ENCODE results near the gene FERMT3. TPM values are rescaled to one million over a fixed set of nuclear protein-coding genes. Genes with fewer than 3 reads are reported as not detected.

The FERMT3 gene
- total and polyA plus RNA-seq, 7 donors = 15.0 to 41.5 (median 20.4) TPM

DNA sequence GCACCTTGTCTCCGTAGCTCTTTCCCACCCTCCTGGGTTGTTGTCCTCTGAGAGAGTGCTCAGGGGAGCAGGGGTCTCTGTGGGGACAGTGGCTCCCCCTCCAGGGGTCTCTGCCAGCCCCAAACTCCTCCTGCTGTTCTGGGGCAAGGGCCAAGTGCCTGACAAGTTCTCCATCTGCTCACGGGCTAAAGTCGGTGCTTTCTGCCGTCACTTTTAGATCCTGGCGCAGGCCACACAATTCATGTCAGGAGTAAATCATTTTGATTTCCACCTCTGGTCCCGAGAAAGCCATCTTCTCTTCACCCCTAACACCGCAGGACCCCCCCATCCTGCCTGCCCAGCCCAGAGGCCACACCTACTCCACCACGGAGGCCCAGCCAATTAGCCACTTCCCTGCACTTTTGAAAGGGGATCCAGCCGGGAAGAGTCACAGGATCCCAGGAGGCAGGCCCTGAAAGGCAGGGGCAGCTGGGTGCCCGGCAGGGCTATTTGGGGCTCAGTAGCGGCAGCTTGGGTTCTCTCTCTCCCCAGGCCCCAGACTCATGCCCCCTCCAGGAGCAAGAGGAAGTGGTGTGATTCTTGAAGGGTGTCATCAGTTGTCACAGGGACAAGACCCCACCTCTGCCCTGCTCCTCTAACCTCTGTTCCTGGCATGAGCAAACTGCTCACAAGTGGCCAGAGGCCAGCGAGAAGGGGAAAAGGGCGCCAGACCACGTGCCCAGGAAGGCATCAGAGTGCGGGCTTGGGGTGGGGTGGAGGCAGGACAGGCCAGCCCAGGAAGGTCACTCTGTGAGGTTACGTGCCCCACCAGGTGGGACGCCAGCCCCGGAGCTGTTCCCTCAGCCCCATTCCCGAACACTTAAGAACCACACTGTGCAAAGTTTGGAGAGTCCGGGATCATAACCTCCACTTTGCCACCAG is 41.9 kb upstream of the FERMT3 start:
- H3K4me3 ChIP-seq = peak overlapping the region; percentile 65 to 85 (median 79)
- no peak for DNase-seq
- H3K9me3 ChIP-seq = no peaks in the 10 kb centered on the region
- intact Hi-C loops (cut with DNase I) = no loop called here
- no peaks in the 10 kb centered on the region for H3K36me3 ChIP-seq
- TF ChIP-seq EP300 (IDR thresholded peaks at IDR 0.05) (no peak), POLR2A (IDR thresholded peaks at IDR 0.05) (no peak), POLR2AphosphoS5 (IDR thresholded peaks at IDR 0.05) (no peak)
- TF ChIP-seq, protein P1, sequence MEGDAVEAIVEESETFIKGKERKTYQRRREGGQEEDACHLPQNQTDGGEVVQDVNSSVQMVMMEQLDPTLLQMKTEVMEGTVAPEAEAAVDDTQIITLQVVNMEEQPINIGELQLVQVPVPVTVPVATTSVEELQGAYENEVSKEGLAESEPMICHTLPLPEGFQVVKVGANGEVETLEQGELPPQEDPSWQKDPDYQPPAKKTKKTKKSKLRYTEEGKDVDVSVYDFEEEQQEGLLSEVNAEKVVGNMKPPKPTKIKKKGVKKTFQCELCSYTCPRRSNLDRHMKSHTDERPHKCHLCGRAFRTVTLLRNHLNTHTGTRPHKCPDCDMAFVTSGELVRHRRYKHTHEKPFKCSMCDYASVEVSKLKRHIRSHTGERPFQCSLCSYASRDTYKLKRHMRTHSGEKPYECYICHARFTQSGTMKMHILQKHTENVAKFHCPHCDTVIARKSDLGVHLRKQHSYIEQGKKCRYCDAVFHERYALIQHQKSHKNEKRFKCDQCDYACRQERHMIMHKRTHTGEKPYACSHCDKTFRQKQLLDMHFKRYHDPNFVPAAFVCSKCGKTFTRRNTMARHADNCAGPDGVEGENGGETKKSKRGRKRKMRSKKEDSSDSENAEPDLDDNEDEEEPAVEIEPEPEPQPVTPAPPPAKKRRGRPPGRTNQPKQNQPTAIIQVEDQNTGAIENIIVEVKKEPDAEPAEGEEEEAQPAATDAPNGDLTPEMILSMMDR (IDR thresholded peaks at IDR 0.05) = no peak
- peaks cover 0 to 23% (median 16%) of the 10 kb centered on the region in 4 donors for H3K4me1 ChIP-seq
- 26 to 60% methylated on average over 20 of the region's 20 CpGs for WGBS, 2 donors
- H3K27ac ChIP-seq = peak overlapping the region; percentile 39 to 77 (median 74)
- H3K27me3 ChIP-seq = no peaks in the 10 kb centered on the region

DNA sequence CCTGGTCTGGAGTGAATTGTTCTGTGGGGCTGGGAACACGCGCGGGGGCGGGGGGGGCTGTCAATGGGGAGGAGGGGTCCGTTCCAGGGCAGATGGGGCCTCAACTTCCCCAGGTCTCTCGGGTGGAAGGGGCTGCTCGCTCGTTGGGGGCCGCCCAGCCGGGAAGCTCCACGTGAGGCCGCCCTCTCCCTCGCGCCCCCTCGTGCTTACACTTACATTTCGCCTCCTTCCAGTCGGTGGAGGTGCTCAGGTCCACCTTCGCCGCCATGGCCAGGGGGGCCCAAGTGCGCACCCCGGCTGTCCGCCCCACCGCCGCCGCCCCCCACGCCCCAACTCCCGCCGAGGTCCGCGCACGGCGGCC is 41.1 kb upstream of the FERMT3 start:
- Histone ChIP-seq H3K9me3 (no peaks in the 10 kb centered on the region), H3K27me3 (no peaks in the 10 kb centered on the region), H3K27ac (peak overlapping the region; percentile 72 to 78 (median 77)), H3K36me3 (no peaks in the 10 kb centered on the region), H3K4me3 (peak overlapping the region; percentile 65 to 85 (median 79)), H3K4me1 (peaks cover 0 to 23% (median 16%) of the 10 kb centered on the region in 4 donors)
- TF ChIP-seq, protein P1 (IDR thresholded peaks at IDR 0.05) = no peak
- TF ChIP-seq POLR2A (IDR thresholded peaks at IDR 0.05) = no peak
- TF ChIP-seq EP300 (IDR thresholded peaks at IDR 0.05) = no peak
- TF ChIP-seq POLR2AphosphoS5 (IDR thresholded peaks at IDR 0.05) = no peak
- intact Hi-C loops (cut with DNase I) = no loop called here
- 1 to 2% methylated on average over 32 of the region's 32 CpGs for WGBS, 2 donors
- no peak for DNase-seq

DNA sequence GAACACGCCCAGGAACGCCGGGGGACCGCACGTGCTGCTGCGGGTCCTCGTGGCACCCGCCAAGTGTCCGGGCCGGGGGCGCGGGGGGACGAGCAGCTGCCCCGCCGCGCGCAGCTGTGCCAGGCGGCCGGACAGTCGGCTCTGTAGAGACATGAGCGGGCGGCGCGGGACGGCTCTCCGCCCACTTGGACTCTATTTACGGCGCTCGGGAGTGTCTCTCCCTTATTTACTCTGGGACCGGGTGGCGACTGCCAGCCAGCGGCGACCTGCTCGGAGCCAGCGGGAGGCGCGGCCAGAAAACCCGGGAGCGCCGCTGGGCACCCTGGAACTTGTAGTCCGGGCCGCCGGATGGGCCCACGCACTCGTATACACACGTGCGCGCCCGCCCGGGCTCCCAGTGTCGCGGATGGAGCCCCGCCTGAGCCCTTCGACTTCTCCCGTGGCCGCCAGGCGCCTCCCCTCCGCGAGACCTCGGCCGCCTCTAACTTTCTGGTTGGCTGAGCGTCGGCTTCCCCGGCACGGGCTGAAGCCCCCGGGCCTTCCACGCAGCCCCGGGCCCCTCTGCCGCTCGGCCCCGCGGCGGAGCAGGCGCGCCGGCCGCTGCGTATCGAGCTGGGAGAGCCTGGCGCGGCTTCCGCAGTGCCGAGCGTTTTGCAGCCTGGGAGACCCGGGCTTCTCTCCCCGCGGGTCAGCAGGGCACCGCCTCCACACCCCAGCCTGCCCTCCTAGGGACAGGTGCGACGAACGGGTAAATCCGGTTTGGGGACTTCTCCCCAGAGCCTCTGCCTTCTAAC is 40.5 kb upstream of the FERMT3 start, which contains the start of gene MACROD1:
Gene MACROD1, minus strand, starts transcription at position 272 of the 794 bp plus-strand sequence. Its CDS starts 119 bp downstream, at position 153.
- H3K4me1 ChIP-seq = peaks cover 0 to 23% (median 16%) of the 10 kb centered on the region in 4 donors
- TF ChIP-seq, protein P1 (IDR thresholded peaks at IDR 0.05) = no peak
- TF ChIP-seq POLR2AphosphoS5 (IDR thresholded peaks at IDR 0.05) (peak; percentile 17 to 66 (median 57)), POLR2A (IDR thresholded peaks at IDR 0.05) (no peak)
- WGBS, 2 donors = 0 to 1% methylated on average over 92 of the region's 92 CpGs

DNA sequence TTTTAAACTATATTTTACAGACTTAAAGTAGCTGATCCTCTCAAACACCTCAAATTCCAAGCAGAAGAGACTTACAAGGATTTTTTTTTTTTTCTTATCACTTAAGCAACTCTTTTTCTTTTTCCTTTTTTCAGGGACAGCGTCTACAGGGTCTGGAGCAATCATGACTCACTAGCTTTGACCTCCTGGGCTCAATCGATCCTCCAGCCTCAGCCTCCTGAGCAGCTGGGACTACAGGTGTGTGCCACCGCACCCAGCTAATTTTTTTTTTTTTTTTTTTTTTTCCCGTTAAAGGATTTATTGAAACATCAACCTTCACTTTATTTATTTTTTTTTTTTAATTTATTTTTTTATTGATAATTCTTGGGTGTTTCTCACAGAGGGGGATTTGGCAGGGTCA is 36.1 kb upstream of the FERMT3 start:
- Histone ChIP-seq H3K4me3 (no peak overlapping the region), H3K4me1 (peaks cover 0 to 11% (median 6%) of the 10 kb centered on the region in 4 donors), H3K36me3 (no peaks in the 10 kb centered on the region), H3K9me3 (no peaks in the 10 kb centered on the region), H3K27me3 (no peaks in the 10 kb centered on the region), H3K27ac (no peak overlapping the region)
- TF ChIP-seq POLR2AphosphoS5 (IDR thresholded peaks at IDR 0.05) (no peak), POLR2A (IDR thresholded peaks at IDR 0.05) (no peak)
- no peak for DNase-seq
- WGBS, 2 donors = 82 to 92% methylated on average over 4 of the region's 4 CpGs
- intact Hi-C loops (cut with DNase I) = no loop called here

More for the DNA sequence above, 40.5 kb upstream of the FERMT3 start, which contains the start of gene MACROD1:
- Histone ChIP-seq H3K9me3 (no peaks in the 10 kb centered on the region), H3K27me3 (no peaks in the 10 kb centered on the region), H3K27ac (peak within 1 kb of the TSS; percentile 72 to 78 (median 77)), H3K4me3 (peak within 1 kb of the TSS; percentile 65 to 85 (median 79)), H3K36me3 (no peaks in the 10 kb centered on the region)
- DNase-seq = peak; percentile 93
- intact Hi-C loops (cut with DNase I) = no loop called here

Measured in sigmoid colon (tissue), 7 donors.